Erythroblast (primary cell): Measurements from ENCODE around the gene PFDN5.

Source experiments
- DNase-seq, 2 experiments: peaks; one replicate each; lab custom pipeline; 2025; lab: John Stamatoyannopoulos, UW
- GATA1 ChIP-seq: IDR thresholded peaks from 2 replicates; pipeline ENCODE4 v1.6.1; 2011; ENCODE audit warnings: low read depth, mild to moderate bottlenecking, control low read depth, low read length, moderate library complexity
- POLR2A ChIP-seq: IDR thresholded peaks from 2 replicates; pipeline ENCODE4 v1.6.1; 2011; ENCODE audit warnings: mild to moderate bottlenecking, low read length

Gene PFDN5

DNA sequence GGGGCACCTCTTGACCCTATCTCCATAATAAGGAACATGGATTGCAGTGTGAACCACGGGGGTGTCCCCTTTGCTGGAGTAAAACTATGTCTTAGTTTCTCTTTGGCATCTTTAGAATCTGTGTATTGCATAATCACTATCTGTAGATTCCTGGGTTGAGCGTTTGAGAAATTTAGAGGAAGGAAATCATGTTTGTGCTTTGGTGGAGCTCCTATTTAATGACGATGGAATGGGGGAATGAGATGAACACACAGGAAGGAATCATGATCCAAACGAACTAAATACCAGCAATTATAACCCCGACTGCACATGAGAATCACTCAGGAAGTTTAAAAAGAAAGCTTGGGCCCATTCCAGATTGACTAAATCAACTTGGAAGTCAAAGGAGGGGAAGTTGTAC lies 2.8 kb downstream of the PFDN5 start:
- no peak for DNase-seq
- TF ChIP-seq GATA1 (no peak), POLR2A (no peak)

DNA sequence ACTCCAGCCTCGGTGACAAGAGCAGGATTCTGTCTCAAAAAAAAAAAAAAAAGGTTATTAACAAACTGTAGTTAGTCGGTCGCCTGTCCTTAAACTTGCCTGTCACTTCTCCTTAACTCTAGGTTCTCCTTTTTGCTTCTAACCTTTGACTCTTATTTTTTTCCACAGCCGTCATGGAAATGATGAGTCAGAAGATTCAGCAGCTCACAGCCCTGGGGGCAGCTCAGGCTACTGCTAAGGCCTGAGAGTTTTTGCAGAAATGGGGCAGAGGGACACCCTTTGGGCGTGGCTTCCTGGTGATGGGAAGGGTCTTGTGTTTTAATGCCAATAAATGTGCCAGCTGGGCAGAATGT lies 3.7 kb downstream of the PFDN5 start:
- TF ChIP-seq POLR2A: no peak
- TF ChIP-seq GATA1: no peak
- DNase-seq: peak; percentile 82 to 86

DNA sequence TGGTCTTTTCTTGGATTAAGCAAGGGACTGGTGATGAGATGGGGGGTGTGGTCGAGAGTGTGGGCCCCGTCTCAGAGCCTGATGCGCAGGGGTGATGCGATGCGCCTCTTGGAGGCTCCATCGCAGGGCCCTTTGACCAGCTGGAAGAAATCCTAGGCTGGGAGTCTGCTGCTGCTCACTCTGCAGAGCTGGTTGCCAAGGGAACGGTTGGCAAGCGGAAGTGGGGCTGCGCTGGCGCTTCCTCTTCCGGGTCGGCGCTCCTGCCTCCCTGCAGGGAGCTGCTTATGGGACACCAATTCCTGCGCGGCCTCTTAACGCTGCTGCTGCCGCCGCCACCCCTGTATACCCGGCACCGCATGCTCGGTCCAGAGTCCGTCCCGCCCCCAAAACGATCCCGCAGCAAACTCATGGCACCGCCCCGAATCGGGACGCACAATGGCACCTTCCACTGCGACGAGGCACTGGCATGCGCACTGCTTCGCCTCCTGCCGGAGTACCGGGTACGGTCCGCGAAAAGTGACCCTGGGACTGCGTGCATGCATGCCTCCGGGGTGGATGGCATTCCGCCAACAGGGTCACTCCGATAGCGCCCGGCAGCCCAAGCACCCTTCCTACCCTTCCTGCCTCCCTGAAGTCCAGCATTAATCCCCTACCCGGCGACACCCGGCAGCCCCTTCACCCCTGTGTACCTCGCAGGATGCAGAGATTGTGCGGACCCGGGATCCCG lies 4.3 kb downstream of the PFDN5 start, which contains the start of gene MYG1:
Gene MYG1, plus strand, starts transcription at position 242 of the 727 bp plus-strand sequence. Its CDS starts 43 bp downstream, at position 285.
- peak; percentile 89 to 90 for DNase-seq

DNA sequence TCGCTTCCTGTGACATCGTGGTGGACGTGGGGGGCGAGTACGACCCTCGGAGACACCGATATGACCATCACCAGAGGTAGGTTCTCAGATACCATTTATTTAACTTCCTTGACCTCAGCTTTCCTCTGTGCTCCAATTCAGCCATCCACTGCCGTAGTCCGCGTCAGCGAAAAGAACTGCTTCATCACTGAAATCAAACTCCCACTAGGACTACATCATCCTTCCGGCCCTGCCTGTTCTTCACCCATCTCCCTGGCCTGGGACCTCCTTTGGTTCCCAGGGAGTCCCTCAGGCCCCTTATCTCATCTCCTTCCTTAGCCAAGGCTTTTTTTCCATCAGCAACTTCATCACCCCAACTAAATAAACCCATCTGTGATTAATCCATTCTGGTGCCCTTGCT lies 4.8 kb downstream of the PFDN5 start:
- DNase-seq: peak in 1 of 2 experiments; percentile 48
- no peak for TF ChIP-seq GATA1
- no peak for TF ChIP-seq POLR2A

More for the DNA sequence above, 4.3 kb downstream of the PFDN5 start, which contains the start of gene MYG1:
- TF ChIP-seq GATA1: no peak
- peak; percentile 80 for TF ChIP-seq POLR2A

DNA sequence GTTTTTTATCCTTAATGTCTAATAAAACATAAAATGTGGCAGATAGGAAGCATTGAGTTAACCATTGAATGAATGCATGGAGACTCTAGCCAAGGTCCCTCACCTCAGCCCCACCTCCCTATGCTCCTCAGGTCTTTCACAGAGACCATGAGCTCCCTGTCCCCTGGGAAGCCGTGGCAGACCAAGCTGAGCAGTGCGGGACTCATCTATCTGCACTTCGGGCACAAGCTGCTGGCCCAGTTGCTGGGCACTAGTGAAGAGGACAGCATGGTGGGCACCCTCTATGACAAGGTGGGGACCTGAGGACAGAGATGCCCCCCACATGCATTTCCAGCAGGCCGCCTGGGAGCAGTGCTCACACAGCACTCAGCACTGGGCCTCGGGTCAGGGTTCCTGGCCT lies 7.6 kb downstream of the PFDN5 start:
- TF ChIP-seq POLR2A (no peak), GATA1 (no peak)
- DNase-seq: no peak

DNA sequence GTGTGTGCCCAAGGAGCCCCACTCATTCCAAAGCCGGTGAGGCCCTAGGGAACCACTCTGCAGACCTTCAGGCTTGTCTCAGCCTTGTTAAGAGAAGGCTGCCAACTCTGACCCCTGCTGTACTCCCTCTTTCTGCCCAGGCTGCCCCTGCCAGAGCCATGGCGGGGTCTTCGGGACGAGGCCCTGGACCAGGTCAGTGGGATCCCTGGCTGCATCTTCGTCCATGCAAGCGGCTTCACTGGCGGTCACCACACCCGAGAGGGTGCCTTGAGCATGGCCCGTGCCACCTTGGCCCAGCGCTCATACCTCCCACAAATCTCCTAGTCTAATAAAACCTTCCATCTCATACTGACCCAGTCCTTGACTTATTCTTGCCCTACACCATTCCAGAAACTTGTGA lies 11.5 kb downstream of the PFDN5 start:
- no peak for TF ChIP-seq POLR2A
- no peak for TF ChIP-seq GATA1
- DNase-seq: no peak

DNA sequence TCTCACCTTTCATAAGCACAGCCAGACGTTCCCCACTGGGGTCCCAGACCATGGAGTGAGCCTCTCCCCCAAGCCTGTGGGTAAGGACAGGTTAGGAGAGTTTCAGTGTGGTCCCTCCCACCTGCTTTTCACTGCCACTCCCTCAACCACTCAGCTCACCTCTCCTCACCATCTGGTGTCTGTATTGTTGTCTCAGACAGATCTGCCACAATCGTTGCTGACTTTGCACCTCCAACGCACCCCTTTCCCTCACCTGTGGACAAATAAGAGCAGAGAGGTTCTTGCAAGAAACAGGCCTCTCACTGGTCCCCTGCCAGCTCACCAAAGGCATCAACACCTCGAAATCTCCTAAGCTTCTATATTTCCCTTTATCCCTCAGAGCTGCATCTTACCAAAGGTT lies 12.9 kb downstream of the PFDN5 start:
- DNase-seq: no peak
- no peak for TF ChIP-seq POLR2A
- no peak for TF ChIP-seq GATA1

DNA sequence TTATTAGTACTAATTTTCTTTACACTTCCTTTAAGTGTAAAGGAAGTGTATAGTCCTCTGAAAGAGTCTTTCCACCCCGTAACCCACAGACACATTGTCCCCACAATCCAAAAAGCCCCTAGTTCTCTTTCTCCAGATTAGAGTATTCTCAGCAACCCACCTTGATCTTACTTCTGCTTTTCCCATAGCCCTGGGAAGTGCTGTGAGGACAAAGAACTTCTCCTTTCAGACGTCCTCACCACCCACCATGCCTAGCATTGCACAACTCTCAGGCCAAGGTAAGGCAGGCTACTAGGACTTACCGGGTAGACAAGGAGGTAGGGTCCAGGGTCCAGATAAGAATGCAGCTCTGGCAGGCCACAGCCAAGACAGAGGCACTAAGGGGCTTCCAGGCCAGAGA lies 18.7 kb downstream of the PFDN5 start:
- no peak for DNase-seq
- TF ChIP-seq POLR2A (no peak), GATA1 (no peak)

DNA sequence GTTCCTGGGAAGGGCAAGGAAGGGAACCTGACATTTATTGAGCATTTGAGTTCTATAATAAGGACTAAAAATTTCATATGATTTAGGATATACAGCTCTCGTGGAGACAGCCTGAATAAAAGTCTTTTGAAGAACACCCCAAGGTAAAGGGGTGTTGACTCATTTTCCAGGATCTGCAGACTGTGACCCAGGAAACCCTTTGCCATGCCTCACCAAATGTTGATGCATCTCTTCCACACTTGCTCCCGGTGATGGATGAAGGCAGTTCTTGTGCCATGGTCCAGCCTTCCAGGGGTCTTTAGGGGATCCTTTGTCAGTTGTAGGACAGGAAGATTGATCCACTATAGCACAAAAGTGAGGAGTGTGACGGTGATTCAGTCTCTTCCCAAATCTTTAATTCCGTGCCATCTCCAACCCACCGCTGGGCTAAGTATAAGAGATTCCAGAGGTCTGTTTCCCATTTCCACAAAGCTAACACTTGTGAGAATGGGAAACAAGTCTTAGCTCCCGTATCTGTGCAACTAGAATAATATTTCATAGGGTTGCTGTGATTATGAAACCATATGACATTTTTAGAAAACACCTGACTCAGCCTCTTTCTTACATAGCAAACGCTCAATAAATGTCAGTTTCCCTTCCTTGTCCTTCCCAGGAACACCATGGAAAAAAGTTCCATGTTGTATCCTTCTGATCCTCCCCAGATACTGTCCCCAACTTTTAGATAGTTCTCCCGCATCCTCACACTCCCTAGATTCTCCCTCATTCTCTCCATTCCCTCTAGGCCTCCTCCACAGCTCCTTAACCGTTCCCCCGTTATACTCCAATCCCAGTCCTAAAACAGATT lies 25.2 kb downstream of the PFDN5 start:
- TF ChIP-seq POLR2A (no peak), GATA1 (no peak)
- DNase-seq: peak in 1 of 2 experiments; percentile 61

DNA sequence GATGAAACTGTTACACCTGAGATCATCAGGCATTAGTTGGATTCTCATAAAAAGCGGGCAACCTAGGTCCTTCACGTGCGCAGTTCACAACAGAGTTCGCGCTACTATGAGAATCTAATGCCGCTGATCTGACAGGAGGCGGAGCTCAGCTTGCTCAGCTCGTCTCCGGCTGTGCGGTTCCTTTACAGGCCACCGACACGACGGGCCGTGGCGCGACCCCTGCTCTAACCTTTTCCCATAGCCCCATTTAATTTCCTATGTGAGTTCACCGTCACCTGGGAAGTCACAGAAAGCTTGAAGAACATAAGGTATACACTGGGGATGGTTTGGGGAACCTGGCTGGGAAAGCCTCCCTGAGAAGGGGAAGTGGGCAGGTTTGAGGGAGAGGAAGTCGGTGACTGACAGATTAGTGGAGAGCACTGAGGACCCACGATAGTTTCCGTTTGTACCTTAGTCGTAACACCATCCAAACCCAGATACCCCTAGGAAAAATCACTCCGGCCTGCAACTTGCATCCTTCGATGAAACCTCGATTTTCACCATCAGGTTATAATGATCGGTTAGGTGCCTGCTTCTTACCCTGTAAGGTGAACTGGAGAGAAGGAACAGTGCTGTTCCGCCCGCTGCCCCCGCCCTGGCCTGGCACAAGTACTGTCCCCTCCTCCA lies 28.9 kb downstream of the PFDN5 start:
- no peak for TF ChIP-seq GATA1
- TF ChIP-seq POLR2A: no peak
- peak; percentile 73 to 74 for DNase-seq

DNA sequence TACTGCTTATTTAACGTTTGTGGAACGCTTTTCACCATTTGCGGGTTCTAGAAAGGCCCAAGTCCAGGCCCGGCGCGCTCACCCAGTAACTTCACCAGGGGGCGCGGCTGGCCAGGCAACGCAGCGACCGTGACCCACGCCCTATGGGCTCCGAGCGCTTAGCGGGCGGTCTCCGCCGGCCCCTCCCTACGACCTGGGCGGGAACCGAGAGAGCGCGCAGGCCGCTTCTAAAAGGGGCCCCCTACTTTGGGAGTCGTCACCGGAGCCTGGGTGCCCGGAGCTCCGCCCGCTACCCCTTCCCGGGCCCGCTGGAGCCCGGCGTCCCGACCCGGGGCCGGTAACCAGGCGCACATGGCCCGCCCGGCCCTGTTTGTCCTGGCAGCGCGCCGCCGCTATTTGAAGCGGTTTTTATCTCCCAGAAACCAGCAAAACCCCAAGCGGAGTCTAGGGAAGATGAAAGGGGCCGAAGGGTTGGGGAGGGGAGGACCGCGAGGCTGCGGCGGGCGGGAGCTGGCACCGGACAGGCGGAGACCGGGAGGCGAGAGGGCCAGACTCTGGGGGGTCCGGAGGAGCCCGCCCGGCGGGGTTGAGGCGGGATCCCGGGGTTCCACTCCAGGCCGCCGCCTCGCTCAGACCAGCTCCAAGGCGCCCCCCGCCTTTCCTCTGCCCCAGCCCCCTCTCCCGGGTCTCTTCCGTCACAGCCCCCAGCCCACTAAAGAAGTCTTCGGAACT lies 29.6 kb downstream of the PFDN5 start:
- no peak for TF ChIP-seq GATA1
- peak; percentile 74 for TF ChIP-seq POLR2A
- DNase-seq: peak; percentile 96 to 97

DNA sequence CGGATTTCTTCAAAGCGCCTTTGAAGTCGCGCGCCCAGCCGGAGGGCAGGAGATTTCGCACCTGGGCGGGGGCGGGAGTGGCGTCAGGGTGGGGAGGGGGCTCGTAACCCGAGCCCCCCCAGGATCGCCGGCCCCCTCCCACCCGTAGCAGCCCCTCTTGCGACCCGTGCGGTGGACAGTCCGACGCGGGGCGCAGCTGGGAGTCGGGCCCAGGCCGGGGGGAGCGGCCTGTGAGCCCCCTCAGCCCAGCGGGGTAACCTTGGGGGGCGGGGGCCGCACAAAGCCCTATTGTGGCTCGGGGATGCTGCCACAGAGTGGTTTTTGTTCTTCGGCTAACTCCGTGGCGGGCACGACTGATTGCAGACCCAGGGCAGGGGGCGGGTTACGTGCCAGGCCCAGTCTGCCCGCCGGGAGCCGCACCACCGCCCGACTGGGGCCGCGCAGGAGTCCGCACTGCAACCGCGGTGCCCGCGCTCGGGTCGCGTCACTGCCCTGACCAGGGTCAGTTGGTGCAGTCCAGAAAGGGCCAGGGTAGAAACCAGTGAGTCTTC lies 30.2 kb downstream of the PFDN5 start:
- DNase-seq: peak in 1 of 2 experiments; percentile 47
- TF ChIP-seq GATA1 (no peak), POLR2A (no peak)
